GM21360 (cell line): ENCODE measurements around the gene LBHD2.

Experiments used
- ATAC-seq: cut with Tn5 transposase; IDR thresholded peaks from one replicate; pipeline ENCODE4 v1.9.1; 2021; ENCODE audit warnings: mild to moderate bottlenecking, moderate library complexity; ENCODE audit not compliant: unreplicated experiment

The LBHD2 gene

GRCh38 chr14:103129301-103130016 is 45.4 kb downstream of the LBHD2 start:
- ATAC-seq, result no peak

GRCh38 chr14:103130017-103130764 is 46.2 kb downstream of the LBHD2 start:
- ATAC-seq, result no peak

- no peak for ATAC-seq
Measured at GRCh38 chr14:103130965-103131364, 47.0 kb downstream of the LBHD2 start.

- ATAC-seq, result no peak
Measured at GRCh38 chr14:103131580-103131979, 47.6 kb downstream of the LBHD2 start.

DNA sequence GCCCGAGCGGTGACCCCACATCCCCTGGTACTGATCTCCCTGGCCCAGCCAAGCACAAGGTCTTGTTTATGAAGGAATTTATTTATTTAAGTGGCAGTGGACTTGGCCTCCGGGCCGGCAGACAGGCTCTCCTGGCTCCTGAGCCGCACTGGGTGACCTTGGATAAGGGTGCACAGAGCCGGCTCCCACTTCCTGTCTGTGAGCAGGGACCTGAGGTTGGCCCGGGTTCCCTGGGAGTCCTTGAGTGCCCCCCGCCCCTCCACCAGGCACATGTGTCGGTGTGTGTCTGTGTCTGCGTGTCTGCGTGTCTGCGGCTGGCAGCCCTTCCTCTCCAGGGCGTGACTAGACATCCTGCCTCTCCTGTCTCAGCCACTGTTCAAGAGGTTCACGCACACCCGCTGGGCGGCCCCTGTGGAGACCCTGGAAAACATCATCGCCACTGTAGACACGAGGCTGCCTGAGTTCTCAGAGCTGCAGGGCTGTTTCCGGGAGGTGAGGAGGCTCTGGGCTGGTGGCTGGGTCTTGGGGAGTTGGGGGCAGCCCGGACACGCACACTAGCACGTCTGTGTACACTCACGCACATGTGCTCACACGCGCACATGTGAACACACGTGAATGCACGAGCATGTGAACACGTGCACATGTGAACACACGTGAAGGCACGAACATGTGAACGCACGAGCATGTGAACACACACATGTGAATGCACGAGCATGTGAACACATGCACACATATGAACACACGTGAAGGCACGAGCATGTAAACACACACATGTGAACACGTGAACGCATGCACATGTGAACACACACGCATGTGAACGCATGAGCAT is 48.6 kb downstream of the LBHD2 start:
- no peak for ATAC-seq

DNA sequence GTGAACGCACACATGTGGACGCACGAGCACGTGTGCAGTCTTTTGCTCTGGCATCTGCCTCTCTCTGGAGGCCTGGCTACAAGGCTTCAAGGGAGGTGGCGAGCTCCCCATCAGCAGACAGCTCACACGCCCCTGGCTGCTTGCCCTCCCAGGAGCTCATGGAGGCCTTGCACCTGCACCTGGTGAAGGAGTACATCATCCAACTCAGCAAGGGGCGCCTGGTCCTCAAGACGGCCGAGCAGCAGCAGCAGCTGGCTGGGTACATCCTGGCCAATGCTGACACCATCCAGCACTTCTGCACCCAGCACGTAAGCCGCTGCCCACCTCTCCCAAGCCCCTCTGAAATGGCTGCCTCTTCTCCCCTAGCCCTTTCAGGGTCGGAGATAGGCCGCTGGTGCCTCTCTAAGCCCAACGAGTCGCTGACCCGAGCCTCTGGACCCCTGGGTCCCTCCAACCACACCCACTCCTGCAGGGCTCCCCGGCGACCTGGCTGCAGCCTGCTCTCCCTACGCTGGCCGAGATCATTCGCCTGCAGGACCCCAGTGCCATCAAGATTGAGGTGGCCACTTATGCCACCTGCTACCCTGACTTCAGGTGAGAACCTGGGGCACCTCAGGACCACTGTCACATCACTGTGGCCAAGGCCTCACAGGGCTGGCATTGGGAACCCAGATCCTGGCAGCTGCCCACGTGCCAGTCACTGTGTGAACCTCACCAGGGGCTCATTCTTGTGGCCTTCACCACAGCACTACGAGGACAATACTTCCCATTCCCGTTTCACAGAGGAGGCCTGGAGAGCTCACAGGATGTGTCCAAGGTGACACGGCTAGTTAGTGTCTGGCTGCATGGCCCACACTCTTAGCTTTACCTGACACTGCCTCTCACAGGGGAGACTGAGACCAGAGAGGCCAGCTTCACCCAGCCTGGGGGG is 49.5 kb downstream of the LBHD2 start:
- no peak for ATAC-seq

- ATAC-seq, result no peak
Measured at GRCh38 chr14:103134405-103134804, 50.4 kb downstream of the LBHD2 start.

- no peak for ATAC-seq
Measured at GRCh38 chr14:103134919-103135318, 50.9 kb downstream of the LBHD2 start.

DNA sequence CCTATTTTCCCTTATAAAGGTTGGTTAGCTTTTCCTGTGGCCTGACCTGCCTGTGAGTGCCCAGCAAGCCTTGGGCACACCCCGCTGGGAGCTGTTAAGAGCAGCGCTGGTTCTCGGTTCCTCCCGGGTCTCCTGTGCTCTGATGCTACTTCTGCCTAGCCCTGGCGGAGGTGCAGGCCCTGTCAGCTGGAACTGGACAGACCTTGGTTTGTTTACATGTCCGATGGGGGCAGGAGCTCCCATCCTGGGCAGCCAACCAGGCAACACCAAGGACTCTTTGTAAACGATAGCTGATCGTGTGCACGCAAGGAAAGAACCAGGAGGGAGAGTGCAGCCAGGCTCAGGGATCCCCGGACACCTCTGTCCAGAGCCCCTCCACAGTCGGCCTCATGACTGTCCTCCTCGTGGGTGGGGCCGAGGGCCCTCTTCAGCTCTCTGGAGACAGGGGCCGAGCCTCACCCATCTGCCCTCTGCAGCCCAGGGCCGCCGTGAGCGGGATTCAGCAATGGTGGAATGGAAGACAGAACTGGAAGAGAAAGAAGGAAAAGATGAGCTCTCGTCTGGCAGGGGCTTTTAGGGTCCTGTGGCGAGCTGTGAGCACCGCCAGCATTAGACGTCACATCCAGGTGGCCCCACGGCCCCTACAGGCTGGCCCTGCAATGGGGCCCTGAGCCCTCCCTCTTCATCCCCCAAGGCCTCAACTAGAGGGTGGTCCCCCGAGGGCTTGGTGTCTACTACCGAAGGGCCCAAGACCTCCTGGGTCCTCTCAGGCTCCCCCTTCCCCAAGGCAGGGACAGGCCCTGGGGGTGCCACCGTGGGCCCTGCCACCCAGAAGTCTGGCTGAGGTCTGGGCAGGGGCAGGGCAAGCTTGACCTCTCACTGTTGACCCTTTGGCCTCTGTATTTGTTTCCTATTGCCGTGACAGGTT is 51.6 kb downstream of the LBHD2 start:
- ATAC-seq, result no peak

DNA sequence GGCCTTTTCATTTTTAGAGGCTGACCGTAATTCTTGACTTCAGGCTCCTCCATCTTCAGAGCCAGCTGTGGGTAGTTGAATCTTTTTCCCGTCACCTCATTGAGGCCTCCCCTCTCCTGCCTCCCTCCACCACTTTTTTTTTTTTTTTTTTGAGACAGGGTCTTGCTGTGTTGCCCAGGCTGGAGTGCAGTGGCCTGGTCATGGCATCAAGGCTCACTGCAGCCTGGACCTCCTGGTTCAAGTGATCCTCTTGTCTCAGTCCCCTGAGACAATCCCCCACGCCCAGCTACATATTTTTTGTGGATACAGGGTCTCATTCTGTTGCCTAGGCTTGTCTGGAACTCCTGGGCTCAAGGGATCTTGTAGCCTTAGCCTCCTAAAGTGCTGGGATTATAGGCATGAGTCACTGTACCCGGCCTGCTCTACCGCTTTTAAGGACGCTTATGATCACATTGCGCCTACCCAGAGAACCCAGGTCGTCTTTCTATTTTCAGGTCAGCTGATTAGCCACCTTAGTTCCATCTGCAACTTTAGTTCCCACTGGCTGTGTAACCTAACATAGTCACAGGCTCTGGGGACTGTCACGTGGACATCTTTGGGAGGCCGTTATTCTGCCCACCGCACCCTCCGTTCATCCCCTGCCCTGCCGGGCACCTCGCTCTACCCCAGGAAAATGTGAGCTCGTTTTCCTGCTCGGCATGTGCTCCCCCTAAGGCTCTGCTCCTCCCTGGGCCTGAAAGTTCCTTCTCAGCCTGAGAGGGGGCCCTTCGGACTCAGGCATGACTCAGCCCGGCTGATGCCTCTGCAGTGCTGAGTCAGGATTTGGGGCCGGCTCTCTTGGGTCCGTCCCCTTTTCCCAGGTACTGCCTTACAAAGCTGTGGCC is 52.6 kb downstream of the LBHD2 start:
- ATAC-seq, result no peak

DNA sequence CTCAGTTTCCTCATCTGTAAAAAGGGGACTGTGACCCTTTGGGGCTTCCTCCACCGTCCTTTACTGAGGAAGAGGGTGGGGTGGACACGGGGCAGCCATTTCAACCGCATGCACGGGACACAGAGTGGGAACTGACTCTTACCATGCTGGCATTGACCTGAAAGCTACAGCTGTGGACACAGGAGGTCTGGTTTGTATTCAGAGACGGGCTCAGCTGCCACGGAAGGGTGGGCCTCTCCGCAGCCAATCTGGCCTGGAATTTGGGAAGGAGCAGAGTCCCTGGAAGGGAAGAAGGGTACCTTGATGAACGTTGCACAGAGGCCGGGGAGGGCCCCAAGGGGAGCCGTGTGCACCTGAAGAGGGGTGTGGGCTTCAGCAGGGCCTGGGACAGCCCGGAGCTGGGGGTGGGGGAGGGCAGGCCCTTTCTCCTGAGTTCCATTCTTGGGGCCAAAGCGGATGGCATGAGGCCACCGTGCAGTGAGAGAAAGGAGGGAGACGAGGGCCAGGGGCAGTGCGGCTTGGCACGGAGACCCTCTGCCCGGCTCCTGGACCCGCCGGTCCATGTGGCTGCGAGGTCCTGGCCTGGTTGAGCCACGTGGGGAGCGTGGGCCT is 53.8 kb downstream of the LBHD2 start:
- ATAC-seq, result no peak

DNA sequence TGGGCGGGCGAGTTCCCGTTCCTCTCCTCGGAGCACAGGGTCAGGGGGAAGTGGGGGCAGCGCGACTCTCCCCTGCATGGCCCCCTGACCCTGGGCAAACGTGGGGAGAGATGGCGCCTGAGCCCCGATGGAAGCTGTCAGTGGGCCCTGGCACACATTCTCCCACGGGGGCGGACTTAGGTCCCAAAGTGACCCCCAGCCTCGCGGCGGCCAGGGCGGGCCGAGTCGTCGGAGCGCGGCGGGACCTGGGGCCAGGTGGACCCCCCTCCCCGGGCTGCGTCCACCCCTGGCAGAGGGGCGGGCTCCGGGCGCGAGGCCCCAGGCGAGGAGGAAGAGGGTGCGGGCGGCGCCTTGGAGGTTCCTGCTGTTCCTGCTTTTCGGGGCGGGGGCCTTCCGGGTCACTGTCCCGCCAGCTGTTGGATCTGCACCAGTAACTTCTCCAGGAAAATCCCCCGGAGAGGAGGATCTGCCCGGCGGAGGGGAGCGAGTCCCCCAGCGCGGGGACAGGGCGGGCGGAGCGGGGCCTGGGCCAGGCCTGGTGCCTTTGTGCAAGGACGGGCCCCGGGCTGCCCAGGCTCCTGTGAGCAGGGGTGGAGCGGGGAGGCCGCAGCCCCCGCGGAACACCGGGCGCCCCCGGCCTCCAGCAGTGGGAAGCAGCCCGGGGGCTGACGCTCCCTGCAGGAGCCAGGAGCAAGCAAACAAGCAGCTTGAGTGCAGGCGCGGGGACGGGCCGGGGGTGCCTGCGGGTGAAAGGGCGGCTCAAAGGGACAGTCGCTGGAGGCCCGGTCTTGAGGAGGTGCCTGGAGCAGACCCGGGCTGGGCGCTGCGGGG is 54.5 kb downstream of the LBHD2 start:
- ATAC-seq, result no peak

- no peak for ATAC-seq
Measured at GRCh38 chr14:103139132-103140025, 55.4 kb downstream of the LBHD2 start.
